NAMALWA (cell line): ENCODE measurements around the gene PRDM11.
A peak's percentile ranks its signal among the peaks of the same experiment; 100 is the strongest.

Experiments
- DNase-seq: peaks from one replicate; pipeline ENCODE4 v3.0.0-alpha.2; 2015; ENCODE audit warnings: low spot score

Gene PRDM11

GRCh38 chr11:45178223-45178622 is 31.8 kb downstream of the PRDM11 start:
- DNase-seq = no peak

DNA sequence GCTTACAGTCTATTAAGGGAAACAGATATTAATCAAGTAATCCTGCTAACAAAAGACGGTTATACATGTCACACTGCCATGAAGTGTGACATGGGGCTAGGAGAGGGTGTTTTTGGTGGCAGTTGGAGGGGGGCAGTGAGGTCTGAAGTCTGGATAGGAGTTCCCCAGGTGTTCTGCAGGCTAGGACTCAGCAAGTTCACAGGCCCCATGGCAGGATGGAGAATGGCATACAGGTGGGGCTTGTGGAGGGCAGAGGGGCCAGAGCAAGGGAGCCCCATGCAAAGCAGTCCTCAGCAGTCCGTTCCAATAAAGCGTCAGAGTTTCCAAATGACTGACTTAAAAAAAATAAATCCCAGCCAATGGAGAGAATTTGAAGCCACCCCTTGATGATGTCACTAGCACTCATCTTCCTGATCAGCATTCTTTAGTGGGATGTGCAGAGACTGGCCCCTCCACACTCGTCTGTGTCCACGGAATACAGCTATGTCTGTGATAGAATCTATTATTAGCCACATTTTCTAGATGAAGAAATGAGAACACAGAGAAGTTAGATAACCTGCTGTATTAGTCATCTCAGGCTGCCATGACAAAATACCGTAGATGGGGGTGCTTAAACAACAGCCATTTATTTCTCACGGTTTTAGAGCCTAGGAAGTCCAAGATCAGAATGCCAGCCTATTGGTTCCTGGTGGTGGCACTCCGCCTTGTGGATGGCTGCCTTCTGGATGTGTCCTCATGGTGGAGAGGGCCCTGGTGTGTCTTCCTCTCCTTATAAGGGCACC is 32.6 kb downstream of the PRDM11 start:
- DNase-seq = no peak

DNA sequence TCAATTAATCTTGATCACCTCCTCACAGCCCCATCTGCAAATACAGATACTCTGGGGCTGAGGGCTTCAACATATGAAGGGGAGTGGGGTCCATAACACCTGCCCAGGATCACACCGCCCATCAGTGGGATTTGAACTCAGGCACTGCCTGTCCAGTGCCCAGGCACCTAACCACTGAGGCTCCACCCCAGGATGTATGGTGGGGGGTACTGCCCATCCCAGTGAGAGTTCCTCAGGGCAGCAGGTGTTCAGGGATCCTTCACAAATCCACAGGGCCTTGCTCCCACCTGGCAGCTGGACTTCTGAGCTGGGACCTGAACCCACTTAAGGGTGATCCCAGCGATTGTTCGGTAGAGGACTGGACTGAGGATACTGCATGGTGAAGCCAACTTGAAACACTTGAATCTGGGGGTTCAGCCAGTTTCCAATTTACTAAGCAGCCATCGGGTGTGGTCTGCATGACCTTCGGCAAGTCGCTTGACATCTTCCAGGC is 33.3 kb downstream of the PRDM11 start:
- no peak for DNase-seq

DNA sequence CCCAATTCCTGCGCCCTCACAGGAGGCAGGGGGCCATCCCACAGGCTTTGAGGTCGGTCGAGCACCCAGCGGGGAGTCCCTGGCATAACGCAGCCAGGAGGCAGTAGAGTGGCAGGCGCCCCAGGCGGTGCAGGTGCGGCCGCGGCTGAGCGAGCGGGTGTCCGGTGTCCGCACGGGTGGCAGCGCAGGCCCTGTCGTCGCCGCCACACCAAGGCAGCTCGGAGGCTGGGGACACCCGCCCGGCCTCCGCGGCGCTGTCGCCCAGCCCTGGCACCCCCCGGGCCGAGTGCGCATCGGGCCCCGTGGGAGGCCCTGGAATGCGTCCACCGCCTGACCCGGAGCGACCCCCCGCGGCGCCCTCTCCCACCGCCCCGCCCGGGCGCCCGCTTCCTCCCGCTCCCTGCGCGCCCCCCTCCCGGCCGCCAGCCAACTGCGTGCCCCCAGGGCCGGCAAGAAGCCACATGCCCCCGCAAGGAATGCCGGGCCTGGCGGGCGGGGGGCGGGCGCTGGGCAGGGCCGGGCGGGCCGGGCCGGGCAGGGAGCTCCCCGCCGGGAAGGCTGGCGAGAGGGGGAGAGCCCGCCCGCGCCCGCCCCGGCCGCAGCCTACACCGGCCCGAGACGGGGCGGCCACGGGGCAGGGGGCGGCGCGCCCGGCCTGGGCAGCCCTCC is 33.9 kb downstream of the PRDM11 start:
- DNase-seq = no peak

- DNase-seq = no peak
These were observed 34.4 kb downstream of the PRDM11 start for GRCh38 chr11:45180848-45181192.

GRCh38 chr11:45181193-45181888 is 34.9 kb downstream of the PRDM11 start:
- no peak for DNase-seq

DNA sequence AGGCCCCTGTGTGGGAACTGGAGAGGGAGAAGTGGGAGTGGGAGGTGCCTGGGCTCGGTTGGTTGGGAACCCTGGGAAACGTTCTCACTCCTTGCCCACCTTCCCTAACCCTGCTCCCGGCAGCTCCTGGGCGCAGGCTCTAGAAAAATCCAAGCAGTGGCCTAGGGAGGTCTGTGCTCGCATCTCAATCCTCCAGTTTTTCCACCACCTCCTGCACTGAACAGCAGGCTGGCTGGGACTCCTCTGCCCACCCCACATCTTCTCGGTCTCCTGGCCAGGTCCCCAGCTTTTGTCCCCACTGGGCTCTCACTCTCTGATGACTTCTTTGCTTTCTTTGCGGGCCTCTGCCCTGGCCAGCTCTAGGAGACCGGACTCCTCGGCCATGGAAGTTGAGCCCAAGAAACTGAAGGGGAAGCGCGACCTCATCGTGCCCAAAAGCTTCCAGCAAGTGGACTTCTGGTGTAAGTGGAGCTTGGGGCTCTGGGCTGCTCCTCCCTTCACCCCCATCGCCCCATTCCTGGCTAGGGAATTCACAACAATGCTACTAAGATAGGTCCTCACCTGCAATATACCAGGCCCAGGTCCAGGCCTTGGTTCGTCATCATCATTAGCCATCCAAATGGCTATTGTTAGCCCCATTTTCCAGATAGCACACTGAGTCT is 35.6 kb downstream of the PRDM11 start:
- DNase-seq = no peak

- DNase-seq = peak; percentile 21
These were observed 36.5 kb downstream of the PRDM11 start for GRCh38 chr11:45182902-45183301.

DNA sequence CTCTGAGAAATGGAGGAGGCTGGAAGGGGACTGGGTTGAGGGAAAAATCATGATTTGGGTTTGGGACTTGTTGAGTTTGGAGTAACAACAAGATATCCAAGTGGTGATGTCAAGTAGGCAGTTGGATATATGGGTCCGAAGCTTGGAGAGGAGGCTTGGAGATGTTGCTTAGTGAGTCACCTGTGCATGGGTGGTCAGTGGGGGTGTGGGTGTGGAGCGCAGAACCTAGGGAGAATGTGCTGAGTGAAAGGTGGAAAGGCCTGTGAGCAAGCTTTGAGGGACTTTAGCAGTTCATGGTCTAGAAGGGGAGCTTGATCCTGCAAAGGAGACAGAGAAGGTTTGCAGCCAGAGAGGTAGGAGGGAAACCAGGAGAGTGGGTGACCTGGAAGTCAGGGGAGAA is 38.2 kb downstream of the PRDM11 start:
- no peak for DNase-seq

DNA sequence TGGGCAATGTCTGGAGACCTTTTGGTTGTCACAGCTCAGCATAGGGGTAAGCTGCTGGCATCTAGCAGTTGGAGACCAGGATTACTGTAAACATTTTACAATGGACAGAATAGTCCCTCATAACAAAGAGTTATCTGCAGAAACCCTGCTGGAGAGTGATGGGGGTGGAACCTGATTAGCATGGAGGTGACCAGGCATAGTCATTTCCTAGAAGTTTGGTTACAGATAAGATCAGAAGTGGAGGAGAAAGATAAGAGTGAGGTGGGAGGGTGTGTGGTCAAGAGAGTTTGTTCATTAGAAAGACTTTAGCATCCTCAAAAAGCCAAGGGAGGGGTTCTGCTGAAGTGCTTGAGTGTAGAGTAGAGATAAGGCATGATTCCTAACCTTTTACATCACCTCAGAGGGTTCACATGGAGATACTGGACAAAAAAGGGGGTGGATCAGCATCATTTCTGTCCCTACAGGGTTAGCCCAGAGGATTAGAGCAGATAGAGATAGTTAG is 38.8 kb downstream of the PRDM11 start:
- DNase-seq = no peak

- no peak for DNase-seq
These were observed 40.9 kb downstream of the PRDM11 start for GRCh38 chr11:45187375-45187774.

DNA sequence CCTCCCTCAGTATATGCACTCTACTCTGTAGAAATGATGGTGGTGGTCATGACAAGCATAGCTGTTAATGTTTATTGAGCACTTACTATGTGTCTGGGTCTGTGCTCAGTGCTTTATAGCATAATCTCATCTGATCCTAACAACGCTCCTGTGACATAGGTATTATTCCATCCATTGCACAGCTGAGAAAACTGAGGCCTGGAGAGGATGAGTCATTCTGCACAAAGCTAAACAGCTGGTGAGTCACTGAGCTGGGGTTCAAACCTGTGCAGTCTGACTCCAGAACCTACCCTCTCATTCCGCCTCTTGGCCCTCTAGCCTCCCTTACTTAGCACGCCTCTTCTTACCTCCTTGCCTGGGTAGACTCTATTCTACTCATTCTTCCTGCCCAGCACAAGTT is 41.7 kb downstream of the PRDM11 start:
- DNase-seq = no peak

DNA sequence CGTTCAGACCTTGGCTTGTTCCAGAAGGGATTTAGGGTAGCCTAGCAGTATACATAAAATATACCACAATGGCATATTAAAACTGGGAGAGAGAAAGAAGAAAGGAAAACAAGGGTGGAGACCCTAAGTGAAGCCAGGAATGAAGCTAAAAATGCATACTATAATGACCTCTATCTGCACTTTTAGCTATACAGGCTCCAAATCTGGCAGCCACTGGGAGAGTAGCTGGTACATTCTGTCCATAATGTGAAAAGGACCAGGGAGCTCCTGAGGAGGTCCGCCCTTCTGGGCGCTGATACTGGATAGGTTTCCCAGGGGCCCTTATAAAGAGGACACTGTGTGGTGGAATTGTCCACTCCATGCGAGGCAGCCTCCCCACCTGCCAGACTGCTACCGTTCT is 42.8 kb downstream of the PRDM11 start:
- no peak for DNase-seq

- DNase-seq = no peak
These were observed 47.3 kb downstream of the PRDM11 start for GRCh38 chr11:45193695-45194094.

DNA sequence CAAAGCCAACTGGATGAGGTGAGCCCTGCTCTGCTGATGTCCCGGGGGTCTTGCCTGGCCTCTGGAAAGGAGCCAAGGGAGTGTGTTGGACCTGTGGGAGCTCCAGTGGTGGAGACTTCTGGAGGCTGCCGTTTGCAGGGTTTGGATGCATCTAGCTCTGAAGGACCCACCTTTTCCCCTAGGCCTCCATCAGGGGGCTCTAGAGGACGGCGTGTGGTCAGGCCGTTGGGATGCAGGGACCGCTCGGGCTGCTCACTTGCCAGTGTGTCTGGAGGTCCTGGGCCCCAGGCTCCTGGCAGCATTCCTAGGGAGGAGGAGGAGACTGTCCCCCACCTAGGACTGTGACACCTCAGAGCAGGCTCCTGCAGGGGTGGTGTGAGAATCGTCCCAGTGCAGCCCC is 58.3 kb downstream of the PRDM11 start:
- DNase-seq = no peak

DNA sequence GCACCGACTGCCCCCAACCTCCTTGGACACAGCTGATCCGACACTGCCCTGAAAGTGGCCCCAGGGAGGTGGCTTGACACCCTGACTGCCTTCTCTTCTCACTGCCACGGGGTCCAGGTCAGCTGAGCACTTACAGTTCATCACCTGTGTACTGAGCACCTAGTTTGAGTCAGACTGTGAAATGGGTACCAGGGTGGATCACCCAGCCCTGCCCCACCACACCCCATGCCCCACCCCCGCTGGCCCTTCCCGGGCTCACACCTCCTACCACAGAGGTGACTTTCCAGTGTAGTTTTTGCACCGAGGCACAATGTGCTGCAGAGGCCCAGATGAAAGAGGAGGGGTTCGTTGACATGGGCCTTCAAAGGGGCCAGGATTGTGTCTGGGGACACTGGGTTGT is 59.5 kb downstream of the PRDM11 start:
- no peak for DNase-seq

DNA sequence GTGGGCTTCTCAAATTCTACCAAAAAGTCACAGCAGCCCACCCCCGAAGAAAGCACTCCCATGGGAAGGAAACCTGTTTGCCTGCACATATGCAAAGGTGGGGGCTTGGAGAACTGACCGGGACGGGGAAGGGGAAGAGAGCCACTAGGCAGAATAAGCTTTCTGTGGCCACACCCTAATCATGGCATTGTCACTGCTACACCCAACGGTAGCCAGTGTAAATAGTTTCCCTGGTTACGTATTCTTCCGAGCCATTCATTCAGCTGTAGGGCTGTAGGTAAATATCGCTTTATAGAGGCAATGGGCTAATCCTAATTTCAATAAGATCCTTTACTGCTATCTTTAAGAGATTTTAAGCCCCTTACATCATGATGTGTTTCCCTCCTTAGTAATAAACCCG is 61.7 kb downstream of the PRDM11 start:
- DNase-seq = no peak

GRCh38 chr11:45209000-45209879 is 62.8 kb downstream of the PRDM11 start:
- DNase-seq = no peak

DNA sequence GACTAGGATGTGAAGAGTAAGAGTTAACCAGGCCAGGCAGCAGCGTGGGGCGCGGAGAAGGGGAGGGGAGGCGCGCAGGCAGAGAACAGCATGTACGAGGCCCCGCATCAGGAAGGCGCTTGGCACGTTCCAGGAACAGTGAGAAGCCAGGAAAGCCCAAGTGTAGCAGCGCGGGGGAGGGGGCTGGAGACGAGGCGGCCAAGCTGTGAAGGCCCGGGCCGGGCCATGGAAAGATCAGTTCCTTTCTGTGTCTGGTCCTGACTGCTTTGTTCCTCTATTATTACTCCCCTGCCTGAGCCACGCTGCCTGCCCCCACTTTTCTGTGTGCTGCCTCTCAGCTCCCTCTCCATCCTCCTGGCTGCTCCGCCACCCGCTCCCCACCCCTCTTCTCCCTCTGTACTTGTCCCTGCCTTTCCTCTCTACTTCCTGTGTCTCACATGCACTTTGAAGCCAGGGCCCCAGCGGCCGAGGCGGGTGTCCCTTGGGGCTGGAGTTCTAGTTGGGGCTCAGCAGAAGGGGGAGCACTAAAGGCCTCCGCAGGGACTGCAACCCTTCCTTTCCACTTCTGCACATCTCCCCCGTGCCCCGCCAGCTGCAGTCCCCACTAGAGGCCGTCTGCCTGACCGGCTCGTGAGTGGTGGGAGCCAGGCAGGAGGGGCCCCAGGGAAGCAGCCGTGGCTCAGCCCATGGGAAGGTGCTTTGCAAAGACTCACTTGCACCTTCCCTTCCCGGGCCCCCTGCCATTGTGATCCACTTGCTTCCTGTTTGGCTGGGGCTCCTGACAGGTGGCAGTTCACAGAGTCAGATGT is 63.7 kb downstream of the PRDM11 start:
- peak; percentile 28 for DNase-seq

GRCh38 chr11:45210846-45211245 is 64.4 kb downstream of the PRDM11 start:
- DNase-seq = no peak

DNA sequence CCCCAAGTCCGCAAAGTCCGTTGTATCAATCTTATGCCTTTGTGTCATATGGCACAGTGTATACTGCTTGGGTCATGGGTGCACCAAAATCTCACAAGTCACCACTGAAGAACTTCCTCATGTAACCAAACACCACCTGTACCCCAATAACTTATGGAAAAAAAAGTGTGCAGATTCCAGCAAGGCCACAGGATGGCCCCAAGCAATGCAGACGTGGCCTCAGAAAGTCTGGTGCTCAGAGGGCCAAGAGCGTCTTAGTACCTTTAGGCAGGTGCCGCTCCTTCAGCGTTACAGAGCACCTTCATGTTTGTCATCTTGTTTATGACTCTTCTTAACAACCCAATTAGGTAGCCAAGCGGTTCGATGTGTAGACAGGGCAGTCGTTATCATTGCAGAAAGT is 65.3 kb downstream of the PRDM11 start:
- DNase-seq = no peak
